HepG2 (cell line): ENCODE measurements around the gene CDT1. TPM values are rescaled to one million over a fixed set of nuclear protein-coding genes. Genes with fewer than 3 reads are reported as not detected.

Experiments used
- AGO1 ChIP-seq: fragments of 200-400 bp; formaldehyde crosslinking; IDR thresholded peaks from 2 replicates; pipeline ENCODE4 v1.6.1; 2017; ENCODE audit warnings: mild to moderate bottlenecking, low read depth, low read length, moderate library complexity; ENCODE audit not compliant: poor library complexity, severe bottlenecking
- ARID3A ChIP-seq: IDR thresholded peaks from 2 replicates; pipeline ENCODE4 v1.6.1; 2012; ENCODE audit warnings: low read depth, low read length, improper control_type of control experiment
- ATF6 ChIP-seq: sonication (generic); formaldehyde crosslinking; conservative IDR thresholded peaks from 2 replicates; pipeline ENCODE4 v1.4.0; 2020; ENCODE audit warnings: missing genetic modification reagents
- E2F1 ChIP-seq: sonication (generic); formaldehyde crosslinking; IDR thresholded peaks from 2 replicates; pipeline ENCODE4 v1.5.0; 2020; ENCODE audit warnings: missing genetic modification reagents
- GATA4 ChIP-seq: sonication (generic); IDR thresholded peaks from 2 replicates; pipeline ENCODE4 v1.6.1; 2016; ENCODE audit warnings: antibody characterized with exemption, low read depth, borderline replicate concordance
- GLI4 ChIP-seq: sonication (generic); formaldehyde crosslinking; IDR thresholded peaks from 2 replicates; pipeline ENCODE4 v1.5.1; 2020; ENCODE audit warnings: missing genetic modification reagents, mild to moderate bottlenecking, moderate library complexity, borderline replicate concordance
- GTF2F1 ChIP-seq: fragments of 150-350 bp; IDR thresholded peaks from 2 replicates; pipeline ENCODE4 v1.6.1; 2014; ENCODE audit warnings: low read length
- IRF9 ChIP-seq: sonication (generic); formaldehyde crosslinking; IDR thresholded peaks from 2 replicates; pipeline ENCODE4 v1.8.0; 2022; ENCODE audit warnings: missing genetic modification reagents, mild to moderate bottlenecking, borderline replicate concordance
- KLF12 ChIP-seq: sonication (generic); formaldehyde crosslinking; IDR thresholded peaks from 2 replicates; pipeline ENCODE4 v1.4.0; 2020; ENCODE audit warnings: missing genetic modification reagents, borderline replicate concordance
- MLLT10 ChIP-seq: sonication (generic); formaldehyde crosslinking; IDR thresholded peaks from 2 replicates; pipeline ENCODE4 v1.4.0; 2020; ENCODE audit warnings: missing genetic modification reagents
- MXI1 ChIP-seq: IDR thresholded peaks from 3 replicates; pipeline ENCODE4 v1.6.1; 2012; ENCODE audit warnings: low read depth, low read length, inconsistent platforms, borderline replicate concordance
- REPIN1 ChIP-seq: sonication (generic); formaldehyde crosslinking; IDR thresholded peaks from 2 replicates; pipeline ENCODE4 v1.8.0; 2022; ENCODE audit warnings: missing genetic modification reagents, low read depth, mild to moderate bottlenecking, borderline replicate concordance
- TCF12 ChIP-seq, 2 experiments: fragments of 450-650 bp in 1 of 2; sonication (generic) in 1 of 2; formaldehyde crosslinking in 1 of 2; IDR thresholded peaks; 2 replicates each; pipeline versions ENCODE4 v1.6.1 to v1.8.0; 2017 to 2022; ENCODE audit warnings: antibody characterized with exemption in 1 of 2, mild to moderate bottlenecking in 1 of 2, missing genetic modification reagents in 1 of 2, moderate library complexity in 1 of 2
- ZNF329 ChIP-seq: sonication (generic); formaldehyde crosslinking; IDR thresholded peaks from 2 replicates; pipeline ENCODE4 v1.9.0; 2021; ENCODE audit warnings: low read depth, mild to moderate bottlenecking, missing genetic modification reagents
- ZNF432 ChIP-seq: sonication (generic); formaldehyde crosslinking; IDR thresholded peaks from 2 replicates; pipeline ENCODE4 v1.5.0; 2020; ENCODE audit warnings: missing genetic modification reagents, mild to moderate bottlenecking, borderline replicate concordance
- ZNF530 ChIP-seq: sonication (generic); formaldehyde crosslinking; IDR thresholded peaks from 2 replicates; pipeline ENCODE4 v1.5.0; 2020; ENCODE audit warnings: low read depth, mild to moderate bottlenecking, missing genetic modification reagents
- ZNF546 ChIP-seq: sonication (generic); formaldehyde crosslinking; conservative IDR thresholded peaks from 2 replicates; pipeline ENCODE4 v1.8.1; 2023; ENCODE audit warnings: mild to moderate bottlenecking, missing genetic modification reagents
- ZNF597 ChIP-seq: sonication (generic); formaldehyde crosslinking; IDR thresholded peaks from 2 replicates; pipeline ENCODE4 v1.5.0; 2020; ENCODE audit warnings: missing genetic modification reagents
- ZNF7 ChIP-seq: IDR thresholded peaks from 2 replicates; pipeline ENCODE4 v1.6.1; 2016; ENCODE audit warnings: missing biosample characterization, missing genetic modification reagents
- ZNF788 ChIP-seq: sonication (generic); formaldehyde crosslinking; IDR thresholded peaks from 2 replicates; pipeline ENCODE4 v1.5.0; 2020; ENCODE audit warnings: mild to moderate bottlenecking, missing genetic modification reagents, borderline replicate concordance
- ZNF878 ChIP-seq: sonication (generic); formaldehyde crosslinking; IDR thresholded peaks from 2 replicates; pipeline ENCODE4 v1.8.1; 2023; ENCODE audit warnings: mild to moderate bottlenecking, missing genetic modification reagents, moderate library complexity
- polyA plus RNA-seq, 8 experiments: library from polyadenylated mRNA; depleted of rRNA in 3 of 8; stranded (reverse) in 7 of 8; unstranded in 1 of 8; fragments of >200 nt; fragmentation: Illumina TruSeq in 4 of 8; extraction: Trizol in 4 of 8; gene quantifications; 2 replicates each; pipeline versions ENCODE4 v1.2.1 to v1.2.3, GENCODE V29; 2011 to 2016; ENCODE audit warnings: low read depth in 4 of 8, missing spikeins in 1 of 8, mixed read lengths in 1 of 8; ENCODE audit not compliant: insufficient read depth in 1 of 8
- total RNA-seq, 5 experiments: library from RNA; depleted of rRNA; stranded (reverse); fragments of >200 nt; fragmentation: Illumina TruSeq; extraction: Trizol; gene quantifications; 2 replicates each; pipeline ENCODE4 v1.2.3, GENCODE V29; 2016; ENCODE audit warnings: low read depth in 1 of 5

The CDT1 gene
- total and polyA plus RNA-seq, 2 of the 13 experiments (the other 11 are each of a cell fraction or from before 2014, with no cell fraction given): 23.1 to 23.8 TPM

- TF ChIP-seq GATA4 (no peak), TCF12 (IDR thresholded peaks at IDR 0.05) (no peak), TCF12 (CRISPR knock-in tag; IDR thresholded peaks at IDR 0.05) (no peak), ZNF788 (CRISPR knock-in tag) (no peak; the same call in 1 of the 2 replicates), MXI1 (0 out of 3 replicates have a peak, but pooled peaks have one; percentile 3), REPIN1 (no peak; the same call in 1 of the 2 replicates), ZNF329 (CRISPR knock-in tag) (no peak), AGO1 (peak; percentile 96), MLLT10 (CRISPR knock-in tag) (no peak), ARID3A (no peak), ZNF878 (CRISPR knock-in tag) (no peak), ATF6 (CRISPR knock-in tag) (no peak), E2F1 (CRISPR knock-in tag) (0 out of 2 replicates have a peak, but pooled peaks have one; percentile 39), ZNF546 (CRISPR knock-in tag) (0 out of 2 replicates have a peak, but pooled peaks have one; percentile 54), ZNF597 (no peak), ZNF530 (CRISPR knock-in tag) (no peak), ZNF7 (CRISPR knock-in tag) (no peak), GTF2F1 (no peak), IRF9 (CRISPR knock-in tag) (no peak), KLF12 (no peak), GLI4 (CRISPR knock-in tag) (no peak), ZNF432 (no peak)
Observed at GRCh38 chr16:88804552-88805339, 1.2 kb downstream of the CDT1 start (continued).
